ELF-1 (cell line): ENCODE results near the gene UNC119.
A peak's percentile ranks its signal among the peaks of the same experiment; 100 is the strongest.
"Not testable (repeated sequence)": the region's sequence is repeated elsewhere in the genome, so short reads cannot be mapped to it uniquely, and the experiment has no call there.

ENCODE experiments used
- DNase-seq: peaks from one replicate; pipeline ENCODE4 v3.0.0-alpha.2; 2016; ENCODE audit warnings: low read depth, low spot score

UNC119 gene

GRCh38 chr17:28522281-28522680 lies 30.1 kb downstream of the UNC119 start:
- DNase-seq: not testable (repeated sequence)

- peak; percentile 69 for DNase-seq
Measured at GRCh38 chr17:28521311-28522085, 30.9 kb downstream of the UNC119 start.

DNA sequence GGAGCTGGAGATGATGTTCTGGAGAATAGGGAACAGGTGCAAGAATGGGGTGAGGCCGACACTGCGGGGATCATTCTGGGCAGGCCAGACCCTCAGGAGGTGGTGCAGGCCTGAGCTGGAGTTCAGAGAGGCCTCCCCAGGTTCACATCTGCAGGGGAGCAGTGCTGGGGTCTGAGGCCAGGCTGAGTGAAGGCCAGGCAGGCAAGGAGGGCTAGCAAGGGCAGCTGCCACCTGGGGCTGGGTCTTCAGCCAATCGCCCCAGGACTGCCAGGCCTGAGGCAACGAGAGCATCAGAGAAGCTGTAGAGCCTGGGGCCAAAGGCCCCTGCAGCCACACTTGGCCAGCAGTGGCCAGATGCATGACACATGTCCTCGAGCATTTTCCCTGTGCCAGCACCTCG lies 31.7 kb downstream of the UNC119 start:
- DNase-seq: no peak

DNA sequence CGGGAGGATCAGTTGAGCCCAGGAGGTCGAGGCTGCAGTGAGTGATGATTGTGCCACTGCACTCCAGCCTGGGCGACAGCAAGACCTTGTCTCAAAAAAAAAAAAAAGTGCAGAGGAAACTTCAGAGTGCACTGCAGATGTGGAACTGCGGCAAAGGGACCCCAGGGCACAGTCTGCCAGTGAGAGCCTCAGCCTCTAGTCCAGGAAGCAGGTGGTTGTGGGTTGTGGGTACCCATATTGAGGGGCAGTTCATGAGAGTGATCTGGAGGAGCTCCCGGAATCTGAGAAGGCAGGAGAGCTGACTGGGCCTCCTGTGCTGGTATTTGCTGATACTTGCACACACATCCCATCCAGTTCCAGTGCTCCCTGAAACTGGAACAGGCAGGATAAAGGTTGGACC lies 33.2 kb downstream of the UNC119 start:
- DNase-seq: no peak

GRCh38 chr17:28518578-28518977 lies 33.8 kb downstream of the UNC119 start:
- no peak for DNase-seq

DNA sequence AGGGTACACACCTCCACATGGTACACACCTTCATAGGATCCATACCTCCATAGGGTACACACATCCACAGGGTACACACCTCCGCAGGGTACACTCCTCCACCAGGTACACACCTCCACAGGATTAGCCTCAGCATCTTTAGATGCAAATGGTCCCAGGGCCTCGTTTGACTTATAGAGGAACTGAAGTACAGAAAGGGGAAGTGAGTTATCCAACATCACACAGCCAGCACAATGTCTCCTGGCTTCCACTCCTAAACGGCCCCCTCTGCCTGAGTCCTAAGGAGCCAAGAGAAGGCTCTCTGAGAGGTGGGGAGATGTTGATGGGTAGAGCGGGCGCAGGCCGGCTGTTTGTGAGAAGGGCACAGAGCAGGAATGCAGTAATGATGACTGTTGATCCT lies 34.3 kb downstream of the UNC119 start:
- DNase-seq: no peak

DNA sequence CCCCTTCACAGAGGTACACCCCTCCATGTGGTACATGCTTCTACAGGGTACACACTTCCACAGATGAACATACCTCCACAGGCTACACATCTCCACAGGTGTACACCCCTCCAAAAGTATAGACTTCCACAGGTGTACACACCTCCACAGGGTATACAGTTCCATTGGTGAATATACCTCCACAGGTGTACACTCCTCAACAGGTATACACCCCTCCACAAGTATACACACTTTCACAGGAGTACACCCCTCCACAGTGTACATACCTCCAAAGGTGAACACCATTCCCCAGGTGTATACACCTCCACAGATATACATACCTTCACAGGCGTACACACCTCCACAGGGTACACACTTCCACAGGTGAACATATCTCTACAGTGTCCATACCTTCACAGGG lies 36.9 kb downstream of the UNC119 start:
- no peak for DNase-seq

DNA sequence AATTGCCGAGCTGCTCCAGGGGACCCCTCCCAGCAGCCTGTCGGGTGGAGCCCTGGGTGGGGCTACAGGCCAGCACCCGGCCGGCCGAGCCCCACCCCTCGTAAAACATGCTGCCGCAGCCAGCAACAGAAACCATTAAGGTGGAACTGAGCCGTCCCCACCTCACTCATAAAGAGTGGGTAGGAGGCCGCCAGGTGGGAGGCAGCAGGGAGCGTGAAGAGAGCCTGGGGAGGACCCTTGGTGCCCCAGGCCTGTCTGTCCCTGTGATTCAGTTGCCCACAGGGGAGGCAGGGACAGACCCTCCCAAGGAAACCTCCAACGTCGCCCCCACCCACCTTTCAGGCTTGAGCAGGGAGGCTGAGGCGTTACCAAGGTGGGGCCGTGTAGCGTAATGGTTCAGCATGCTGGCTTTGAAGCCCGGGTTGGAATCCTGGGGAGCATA lies 37.8 kb downstream of the UNC119 start:
- DNase-seq: no peak

DNA sequence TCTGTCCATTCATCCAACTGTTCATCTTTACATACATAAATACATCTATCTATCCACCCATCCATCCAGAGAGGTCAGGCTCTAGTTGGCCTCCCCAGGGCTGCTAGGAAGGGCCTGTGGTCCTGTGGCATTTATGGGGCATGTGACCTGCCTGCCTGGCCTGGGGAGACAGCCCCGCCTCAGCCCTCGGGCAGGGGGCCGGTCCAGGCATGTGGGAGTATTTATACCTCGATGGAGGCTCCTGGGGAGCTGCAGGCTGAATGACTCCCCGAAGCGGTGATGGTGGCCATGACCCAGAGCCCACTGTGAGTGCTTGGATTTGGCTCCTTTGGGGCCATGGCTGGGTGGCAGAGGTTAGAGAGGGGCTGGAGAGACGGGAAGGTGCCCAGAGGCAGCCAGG lies 38.9 kb downstream of the UNC119 start:
- DNase-seq: no peak

DNA sequence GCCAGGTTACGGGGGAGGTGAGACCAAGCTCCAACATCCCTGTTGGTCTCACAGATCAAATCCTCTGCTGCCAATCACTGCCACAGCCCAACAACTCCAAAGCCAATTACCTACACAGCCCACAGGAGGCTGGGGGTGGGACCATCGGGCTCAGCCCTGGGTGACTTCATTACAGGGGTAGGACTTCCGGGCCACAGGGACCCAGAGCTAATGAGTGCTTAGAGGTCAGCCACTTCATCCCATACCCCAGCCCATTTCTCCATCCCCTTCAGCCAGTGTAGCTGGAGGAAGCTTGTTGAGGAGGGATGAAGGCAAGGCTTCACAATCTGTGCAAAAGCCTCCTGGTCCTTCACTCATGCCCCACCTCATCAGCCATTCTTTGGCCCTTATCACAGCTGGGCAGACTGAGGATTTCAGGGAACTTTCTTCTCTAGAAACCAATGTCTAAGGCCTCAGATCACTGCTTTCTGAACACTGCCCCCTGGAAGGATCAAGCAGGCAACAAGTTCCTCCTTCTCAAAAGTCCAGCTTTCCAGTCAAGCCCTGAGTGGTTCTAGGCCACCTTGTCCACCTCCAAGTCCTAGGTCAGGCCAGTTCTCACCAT lies 40.5 kb downstream of the UNC119 start:
- DNase-seq: no peak

DNA sequence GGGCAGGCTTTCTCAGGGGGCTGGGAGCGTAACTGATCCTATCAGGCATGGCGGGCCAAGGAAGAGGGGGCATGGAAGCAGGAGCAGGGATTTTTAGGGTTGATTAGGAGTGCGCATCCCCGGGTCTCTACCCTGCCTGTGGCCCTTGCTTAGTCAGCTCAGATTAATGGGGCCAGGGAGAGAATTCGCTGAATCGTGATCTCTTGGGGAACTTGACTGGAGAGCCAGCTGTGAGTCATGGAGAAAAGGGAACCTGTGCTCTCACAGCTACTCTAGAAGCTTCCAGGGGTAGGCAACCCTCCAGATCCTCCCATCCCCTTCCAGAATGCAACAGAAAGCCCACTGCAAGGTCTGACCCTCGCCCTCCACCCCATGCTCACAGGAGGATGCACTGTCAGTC lies 42.6 kb downstream of the UNC119 start:
- no peak for DNase-seq

DNA sequence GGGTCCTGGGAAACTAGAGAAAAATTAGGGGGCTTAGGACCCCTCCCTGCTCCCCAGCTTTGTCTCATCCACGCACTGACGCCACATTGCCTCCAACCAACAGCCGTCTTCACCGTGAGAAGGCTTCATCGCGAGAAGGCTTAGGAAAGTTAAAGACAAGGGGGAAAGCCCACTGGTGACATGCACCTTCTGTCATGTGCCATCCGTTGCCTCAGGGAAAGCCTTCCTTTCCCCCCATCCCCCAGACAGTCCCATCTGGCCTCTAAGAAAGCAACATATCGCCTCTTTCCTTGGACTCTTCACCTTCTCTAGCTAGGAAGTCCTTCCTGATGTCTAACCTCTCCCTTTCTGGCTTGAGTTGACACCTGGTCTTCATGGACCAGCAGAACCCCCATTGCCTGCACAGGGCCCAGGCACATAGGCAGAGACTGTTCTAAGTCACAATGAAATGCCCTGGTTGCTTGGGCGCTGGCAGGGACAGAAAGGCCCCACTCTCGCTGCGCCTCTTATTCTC lies 44.2 kb downstream of the UNC119 start:
- no peak for DNase-seq

DNA sequence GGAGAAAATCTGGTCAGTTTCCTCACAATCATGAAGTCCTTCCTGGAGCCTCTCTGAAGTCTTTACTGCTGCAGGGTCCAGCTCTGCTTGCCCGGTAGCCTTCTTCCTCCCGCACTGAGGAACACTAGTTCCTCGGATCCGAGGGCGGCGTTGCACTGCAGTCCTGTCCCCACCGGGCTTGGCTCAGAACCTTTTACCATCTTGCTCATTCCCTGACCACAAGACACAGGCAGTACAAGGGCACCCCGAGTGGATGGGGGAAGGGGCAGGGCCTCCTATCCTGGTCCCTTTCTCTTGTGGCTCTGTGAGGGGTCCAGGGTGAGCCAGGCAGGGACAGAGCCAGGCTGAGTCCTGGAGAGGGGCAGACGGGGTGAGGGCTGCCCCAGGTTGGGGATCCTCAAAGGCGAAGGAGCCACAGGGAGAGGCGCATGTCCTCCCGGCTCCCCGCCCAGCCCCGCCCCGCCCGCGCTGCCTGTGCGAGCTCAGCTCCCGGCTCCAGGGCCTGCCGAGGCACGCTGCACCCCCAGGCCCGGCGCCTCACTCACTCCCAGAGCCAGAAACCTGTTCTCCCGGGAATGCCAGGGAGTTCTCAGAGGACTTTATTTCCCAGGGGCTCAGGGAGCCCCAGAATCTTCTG lies 44.7 kb downstream of the UNC119 start:
- no peak for DNase-seq

DNA sequence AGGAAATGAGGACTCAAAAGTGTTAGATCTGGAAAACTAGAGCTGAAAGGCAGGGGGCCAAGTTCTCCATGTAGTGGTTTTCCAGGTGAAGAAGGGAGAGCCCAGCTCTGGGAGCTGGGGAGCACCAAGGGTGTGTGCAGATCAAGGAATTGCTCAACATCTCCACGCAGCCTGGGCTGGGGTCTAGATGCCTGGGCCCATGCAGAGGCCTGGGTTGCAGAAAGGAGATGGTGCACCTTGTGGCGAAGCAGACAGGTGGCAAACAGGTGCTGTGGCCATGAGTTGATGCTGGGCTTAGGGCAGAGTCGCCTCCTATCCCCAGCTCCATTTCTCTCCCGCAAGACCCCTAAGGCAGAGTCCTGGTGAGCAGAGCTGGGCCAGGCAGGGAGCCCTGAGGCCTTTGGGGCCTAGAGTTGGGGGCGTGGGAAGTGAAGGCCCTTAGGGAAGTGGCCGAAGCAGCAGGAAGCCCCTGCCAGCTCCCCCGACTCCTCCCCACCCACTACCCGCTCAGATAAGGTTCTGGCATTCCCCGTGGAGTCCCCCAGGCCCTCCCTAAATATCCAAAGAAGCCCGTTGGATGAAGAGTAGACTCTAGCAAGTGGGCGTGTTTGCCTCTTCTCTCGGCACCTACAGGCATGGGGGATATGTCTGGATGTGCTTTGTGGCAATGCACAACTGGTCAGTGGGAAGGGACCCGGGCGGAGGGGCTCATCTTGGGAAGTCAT lies 45.5 kb downstream of the UNC119 start:
- no peak for DNase-seq

DNA sequence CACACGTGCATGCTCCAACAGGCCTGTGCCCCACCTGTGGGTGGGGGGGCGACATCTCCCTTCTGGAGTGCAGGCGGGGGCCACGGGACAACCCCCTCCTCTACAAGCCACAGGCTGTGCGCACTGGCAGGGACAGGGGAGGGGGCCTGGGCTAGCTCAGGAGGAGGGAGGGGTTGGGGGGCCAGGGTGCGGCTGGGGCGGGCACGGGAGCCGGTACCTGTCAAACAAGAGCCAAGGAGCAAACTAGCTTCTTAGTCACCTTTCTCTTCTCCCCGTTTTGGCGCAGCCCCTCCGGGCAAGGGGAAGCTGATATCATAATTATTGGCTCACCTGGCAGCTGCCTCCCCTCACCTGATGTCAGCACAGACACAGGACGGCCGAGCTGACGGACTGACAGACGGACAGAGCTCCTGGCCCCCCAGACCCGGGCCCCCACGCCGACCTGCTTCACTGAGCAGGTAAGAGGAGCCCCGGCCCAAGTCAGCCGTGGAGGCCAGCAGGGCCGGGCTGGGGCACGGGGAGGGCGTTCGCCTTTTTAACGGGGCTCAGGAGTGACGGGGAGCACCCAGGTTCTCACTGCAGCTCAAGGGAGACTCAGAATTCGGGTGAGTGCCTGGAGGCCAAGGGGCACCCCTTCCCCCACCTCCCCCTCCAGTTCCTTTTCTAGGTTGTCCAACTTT lies 46.3 kb downstream of the UNC119 start, which contains the start of gene FOXN1:
TSS of gene FOXN1 (plus strand) at position 363 of the 680 bp plus-strand sequence. CDS start 17,622 bp downstream, outside the sequence.
- no peak for DNase-seq

DNA sequence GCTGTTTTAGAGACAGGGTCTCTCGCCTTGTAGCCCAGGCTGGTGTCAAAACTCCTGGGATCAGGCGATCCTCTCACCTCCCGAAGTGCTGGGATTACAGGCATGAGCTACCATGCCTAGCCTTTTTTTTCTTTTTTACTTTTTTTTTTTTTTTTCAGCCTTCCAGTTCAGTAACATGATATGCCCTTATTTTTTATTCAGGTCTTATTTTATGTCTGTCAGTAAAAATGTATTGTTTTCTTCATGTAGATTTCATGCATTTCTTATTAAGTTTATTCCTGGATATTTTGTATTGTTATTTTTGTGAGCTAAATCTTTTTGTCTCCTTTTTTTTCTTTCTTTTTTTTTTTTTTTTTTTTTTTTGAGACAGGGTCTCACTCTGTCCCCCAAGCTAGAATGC lies 49.0 kb downstream of the UNC119 start:
- DNase-seq: no peak

DNA sequence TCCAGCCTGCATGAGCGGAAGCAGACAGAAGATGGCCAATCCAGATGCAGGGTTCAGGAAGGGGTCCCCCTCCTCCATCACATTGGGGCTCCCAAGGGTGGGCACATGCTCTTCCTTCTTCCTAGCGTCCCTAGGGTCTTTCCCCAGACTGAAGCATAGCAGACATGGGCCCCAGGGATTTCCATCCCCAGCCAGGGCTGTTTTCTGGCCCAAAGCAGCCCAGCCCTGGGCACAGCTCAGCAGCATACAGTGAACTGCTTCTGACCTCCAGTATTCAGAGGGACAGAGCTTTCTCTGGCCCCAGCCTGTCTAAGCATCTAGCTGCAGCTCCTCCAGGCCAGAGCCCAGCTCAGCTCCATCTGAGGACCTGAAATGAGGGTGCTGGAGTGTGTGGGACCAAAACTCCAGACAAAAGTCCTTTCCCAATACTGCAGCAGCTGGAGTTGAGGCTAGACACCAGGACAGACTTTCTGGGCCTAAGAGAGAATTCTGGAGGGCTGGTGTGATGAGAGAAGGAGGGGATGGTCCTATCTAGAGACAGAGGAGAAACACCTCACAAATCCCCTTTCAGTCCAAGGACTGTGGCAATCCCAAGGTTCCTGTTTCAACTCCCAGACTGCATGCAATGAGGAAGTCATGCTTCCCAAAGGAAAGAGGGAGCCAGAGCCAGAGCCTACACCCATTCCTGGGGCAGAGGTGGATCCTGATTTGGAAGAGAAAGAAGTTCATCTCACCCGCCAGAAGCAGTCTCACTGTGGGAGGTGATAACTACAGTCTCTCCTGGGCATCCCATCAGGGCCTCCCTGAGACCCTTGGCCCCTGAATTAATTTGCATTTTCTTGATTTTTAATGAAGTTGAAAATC lies 50.8 kb downstream of the UNC119 start:
- no peak for DNase-seq

DNA sequence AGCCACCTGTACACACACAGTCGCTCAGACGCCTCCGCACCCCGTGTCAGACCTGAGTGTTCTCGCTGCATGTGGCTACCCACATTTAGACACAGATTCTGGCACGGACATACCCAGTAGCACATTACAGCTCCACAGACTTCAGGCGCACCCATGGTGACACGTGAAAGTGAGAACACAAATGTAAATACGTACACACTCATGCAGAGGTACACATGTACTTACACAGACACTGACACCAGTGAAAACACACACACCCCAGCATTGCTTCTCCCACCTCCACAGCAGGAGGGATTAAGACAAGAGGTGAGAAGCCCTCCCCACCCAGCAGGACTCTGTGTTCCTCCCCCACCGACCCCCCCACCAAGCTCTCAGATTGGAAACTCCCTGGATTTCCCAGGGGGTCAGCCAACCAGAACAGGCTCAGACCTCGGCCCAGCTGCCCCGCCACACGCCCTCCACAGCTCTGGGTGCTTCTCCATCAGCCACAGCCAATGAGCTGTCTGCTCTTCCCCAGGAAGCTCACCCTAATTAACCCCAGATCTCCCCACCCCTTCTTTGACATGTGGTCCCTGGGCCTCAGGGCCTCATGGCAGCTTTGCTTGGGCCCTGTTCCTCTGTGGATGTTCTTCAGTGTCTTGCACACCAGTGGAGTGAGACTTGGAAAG lies 51.6 kb downstream of the UNC119 start:
- no peak for DNase-seq

- DNase-seq: no peak
Measured at GRCh38 chr17:28499684-28500357, 52.6 kb downstream of the UNC119 start.
